Lower leg skin (tissue), 3 donors: Measurements from ENCODE around the gene BSPRY.

Experiments used
- CTCF ChIP-seq, 3 donors: fragments of 450-650 bp; IDR thresholded peaks; one replicate each; pipeline ENCODE4 v1.5.1; 2016; ENCODE audit warnings: antibody characterized with exemption in 3 of 3, mild to moderate bottlenecking in 3 of 3, moderate library complexity in 2 of 3
- POLR2A ChIP-seq, 2 donors: fragments of 450-650 bp; IDR thresholded peaks; one replicate each; pipeline ENCODE4 v1.6.1; 2016 to 2017; ENCODE audit warnings: antibody characterized with exemption in 2 of 2, mild to moderate bottlenecking in 1 of 2, moderate library complexity in 1 of 2

GRCh38 chr9:113306566-113306965, 42.8 kb upstream of the BSPRY start:
- TF ChIP-seq CTCF (IDR thresholded peaks at IDR 0.05) (no peak), POLR2A (IDR thresholded peaks at IDR 0.05) (no peak)
